ENCODE measurements around the gene NRIP1. TPM values are rescaled to one million over a fixed set of nuclear protein-coding genes. Genes with fewer than 3 reads are reported as not detected.
"Not testable (repeated sequence)": the region's sequence is repeated elsewhere in the genome, so short reads cannot be mapped to it uniquely, and the experiment has no call there.

NRIP1 gene
- total RNA-seq, 1 experiment from 2014 or later = 45.4 TPM

DNA sequence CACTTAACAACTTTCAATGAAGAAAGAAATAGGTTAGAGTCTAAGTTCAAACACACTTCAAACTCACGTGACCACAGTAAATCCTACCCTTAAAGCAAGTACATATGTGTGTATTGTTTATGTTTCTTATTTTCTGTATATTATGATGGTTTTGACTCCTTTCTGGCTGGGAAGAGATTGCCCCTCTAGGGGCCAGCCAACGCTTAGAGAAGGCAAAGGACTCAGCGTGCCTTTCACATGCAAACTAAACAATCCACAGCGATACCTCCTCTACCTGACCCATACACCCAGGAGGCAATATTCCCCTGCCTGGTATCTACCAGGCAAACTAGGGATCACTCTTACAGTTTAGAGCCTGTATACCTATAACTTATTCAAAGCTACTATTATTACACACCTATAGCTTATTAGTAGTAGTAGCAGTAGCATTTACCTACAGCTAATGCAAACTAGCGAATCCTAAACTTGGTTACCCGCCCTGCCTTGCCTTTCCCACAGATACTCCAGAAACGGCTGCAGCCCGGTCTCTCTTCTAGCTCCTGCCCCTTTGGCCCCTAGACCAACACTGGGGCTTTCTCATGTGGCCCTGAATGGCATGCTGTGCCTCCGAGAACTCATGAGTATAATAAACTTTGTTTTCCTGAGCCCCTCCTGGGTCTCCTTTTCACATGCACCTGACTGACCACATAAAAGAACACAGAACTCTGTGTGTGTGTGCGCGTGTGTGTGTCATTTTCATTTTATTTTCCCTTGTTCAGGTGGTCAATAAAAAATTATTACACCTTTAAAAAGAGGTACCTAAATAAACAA is 14.0 kb downstream of the NRIP1 start:
- DNase-seq (ENCODE audit: low read depth) = peak; percentile 54
- in situ Hi-C loops (cut with HindIII; ENCODE audit: low pct_unique_long_range_greater_than_20kb, low sequenced_read_pairs) = no loop called here

DNA sequence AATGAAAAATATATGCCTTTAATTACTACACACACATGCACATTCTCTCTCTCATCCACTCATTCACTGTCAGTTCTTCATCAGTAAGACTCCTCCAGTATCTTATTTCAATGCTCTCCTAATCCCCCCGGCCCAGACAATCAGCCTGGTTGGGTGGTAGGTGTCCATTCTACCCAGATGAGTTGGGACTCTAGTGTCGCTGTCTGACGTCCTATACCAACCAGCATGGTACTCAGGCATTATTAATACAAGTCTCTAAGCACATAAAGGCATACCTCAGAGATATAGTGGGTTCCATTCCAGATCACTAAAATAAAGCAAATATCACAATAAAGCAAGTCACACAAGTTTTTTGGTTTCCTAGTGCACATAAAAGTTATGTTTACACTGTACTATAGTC is 19.8 kb downstream of the NRIP1 start:
- DNase-seq (ENCODE audit: low read depth) = no peak
- in situ Hi-C loops (cut with HindIII; ENCODE audit: low pct_unique_long_range_greater_than_20kb, low sequenced_read_pairs) = no loop called here

DNA sequence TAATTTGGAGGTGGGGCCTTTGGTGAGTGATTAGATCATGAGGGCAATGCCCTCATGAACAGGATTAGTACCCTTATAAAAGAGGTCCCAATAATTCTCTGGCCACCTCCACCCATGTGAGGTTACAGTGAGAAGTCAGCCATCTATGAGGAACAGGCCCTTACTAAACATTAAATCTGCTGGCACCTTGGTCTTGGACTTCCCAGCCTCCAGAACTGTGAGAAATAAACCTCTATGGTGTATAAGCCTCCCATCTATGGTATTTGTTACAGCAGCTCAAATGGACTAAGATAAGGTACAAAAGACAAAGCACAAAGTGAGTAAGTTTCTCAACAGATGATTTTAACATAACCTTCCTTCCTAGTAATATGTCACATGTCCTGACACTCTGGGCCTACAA is 22.3 kb downstream of the NRIP1 start:
- in situ Hi-C loops (cut with HindIII; ENCODE audit: low pct_unique_long_range_greater_than_20kb, low sequenced_read_pairs) = no loop called here
- no peak for DNase-seq (ENCODE audit: low read depth)

DNA sequence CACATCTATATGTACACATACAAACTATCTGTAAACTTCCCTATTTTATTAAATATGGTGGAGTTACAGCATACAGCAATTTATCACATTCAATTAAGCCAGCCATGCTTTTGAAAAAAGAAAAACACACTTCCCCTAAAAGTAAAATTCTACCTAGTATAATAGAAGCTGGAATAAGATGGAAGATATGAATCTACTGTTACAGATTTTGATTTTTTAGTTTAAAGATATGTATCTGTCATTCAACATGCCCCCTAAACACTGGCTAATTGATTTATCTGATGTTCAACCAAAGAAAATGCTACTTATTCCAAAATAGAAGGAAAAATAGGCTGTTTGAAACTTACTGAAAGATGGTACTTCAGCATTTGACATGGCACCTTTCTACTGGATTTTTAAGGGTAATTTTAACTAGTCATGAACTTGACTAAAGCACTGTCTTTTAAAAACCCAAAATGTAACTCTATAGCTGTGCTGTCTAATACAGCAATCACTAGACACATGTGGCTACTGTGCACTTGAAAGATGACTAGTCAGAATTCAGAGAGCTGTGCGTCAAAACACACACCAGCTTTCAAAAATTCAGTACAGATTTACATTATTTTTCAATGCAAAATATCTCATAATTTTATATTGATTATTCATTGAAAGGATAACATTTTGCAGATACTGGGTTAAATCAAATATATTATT is 25.0 kb downstream of the NRIP1 start:
- in situ Hi-C loops (cut with HindIII; ENCODE audit: low pct_unique_long_range_greater_than_20kb, low sequenced_read_pairs) = no loop called here
- no peak for DNase-seq (ENCODE audit: low read depth)

DNA sequence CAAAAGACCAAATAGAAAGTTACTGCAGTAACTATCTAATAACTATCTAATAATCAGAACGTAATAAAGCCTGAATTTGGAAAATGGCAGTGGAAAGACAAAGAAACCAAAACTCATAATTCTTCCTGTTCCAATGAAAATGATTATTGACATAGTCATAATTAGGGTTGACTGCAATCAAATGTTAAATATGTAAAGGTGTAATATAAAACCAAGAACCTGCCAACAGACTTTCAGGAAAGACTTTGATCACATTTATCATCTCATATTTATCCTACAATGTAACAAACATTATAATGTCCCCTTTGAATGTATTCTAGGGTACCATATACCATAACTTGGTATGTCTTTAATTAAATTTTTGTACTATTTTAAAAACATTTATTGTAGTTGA is 26.9 kb downstream of the NRIP1 start:
- in situ Hi-C loops (cut with HindIII; ENCODE audit: low pct_unique_long_range_greater_than_20kb, low sequenced_read_pairs) = no loop called here
- DNase-seq (ENCODE audit: low read depth) = no peak

DNA sequence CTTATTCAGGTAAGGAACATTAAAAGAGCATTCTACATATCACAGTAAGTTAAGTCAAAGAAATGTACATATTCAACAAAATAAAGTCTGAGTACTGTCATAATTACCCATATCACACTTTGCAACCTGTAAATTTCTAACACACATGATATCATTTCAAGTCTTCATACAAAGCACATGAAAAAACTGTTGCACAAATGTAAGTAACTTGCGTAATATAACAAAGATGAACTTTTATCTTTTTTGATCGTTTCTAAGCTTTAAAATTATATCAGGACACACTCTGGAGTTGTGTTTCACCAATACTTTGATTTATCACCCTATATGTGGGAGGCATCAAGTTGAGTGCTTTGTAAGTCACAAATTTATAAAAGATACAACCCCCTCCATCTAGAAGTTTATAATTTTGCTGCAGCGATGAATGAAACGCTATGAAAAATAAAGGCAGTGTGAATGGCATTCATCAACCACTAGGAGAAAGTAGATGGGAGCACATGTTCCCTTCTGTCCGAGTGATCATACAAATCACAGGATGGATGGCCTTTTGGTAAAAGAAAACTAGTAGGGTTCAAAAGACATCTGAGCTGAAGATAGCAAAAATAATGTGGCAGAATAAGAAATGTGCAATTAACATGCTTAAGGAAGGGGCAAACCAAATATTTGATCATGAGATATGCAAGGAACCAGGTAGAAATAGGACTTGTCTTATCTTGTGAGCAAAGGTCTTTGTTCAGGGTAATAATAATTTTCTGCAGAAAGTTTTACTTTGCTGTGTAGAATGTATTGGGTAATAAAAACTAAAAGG is 27.5 kb downstream of the NRIP1 start:
- in situ Hi-C loops (cut with HindIII; ENCODE audit: low pct_unique_long_range_greater_than_20kb, low sequenced_read_pairs) = no loop called here
- DNase-seq (ENCODE audit: low read depth) = no peak

DNA sequence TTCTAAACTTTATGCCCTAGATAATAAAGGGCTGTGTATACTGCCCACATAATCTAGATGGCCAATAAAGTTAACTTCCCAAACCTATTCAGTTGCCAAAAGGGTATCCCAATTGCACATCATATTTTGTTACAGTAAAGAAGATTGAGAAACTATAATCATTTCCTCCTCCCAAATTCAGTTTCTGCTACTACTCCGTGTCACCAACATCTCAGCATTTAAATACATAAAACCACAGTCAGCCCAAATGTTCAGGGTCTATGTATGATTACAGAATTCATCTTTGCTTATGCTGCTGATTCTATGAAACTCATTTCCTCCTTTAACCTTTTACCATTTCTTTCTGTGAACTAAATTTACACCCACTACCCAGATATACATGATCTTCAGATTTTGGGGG is 28.6 kb downstream of the NRIP1 start:
- in situ Hi-C loops (cut with HindIII; ENCODE audit: low pct_unique_long_range_greater_than_20kb, low sequenced_read_pairs) = no loop called here
- DNase-seq (ENCODE audit: low read depth) = no peak

DNA sequence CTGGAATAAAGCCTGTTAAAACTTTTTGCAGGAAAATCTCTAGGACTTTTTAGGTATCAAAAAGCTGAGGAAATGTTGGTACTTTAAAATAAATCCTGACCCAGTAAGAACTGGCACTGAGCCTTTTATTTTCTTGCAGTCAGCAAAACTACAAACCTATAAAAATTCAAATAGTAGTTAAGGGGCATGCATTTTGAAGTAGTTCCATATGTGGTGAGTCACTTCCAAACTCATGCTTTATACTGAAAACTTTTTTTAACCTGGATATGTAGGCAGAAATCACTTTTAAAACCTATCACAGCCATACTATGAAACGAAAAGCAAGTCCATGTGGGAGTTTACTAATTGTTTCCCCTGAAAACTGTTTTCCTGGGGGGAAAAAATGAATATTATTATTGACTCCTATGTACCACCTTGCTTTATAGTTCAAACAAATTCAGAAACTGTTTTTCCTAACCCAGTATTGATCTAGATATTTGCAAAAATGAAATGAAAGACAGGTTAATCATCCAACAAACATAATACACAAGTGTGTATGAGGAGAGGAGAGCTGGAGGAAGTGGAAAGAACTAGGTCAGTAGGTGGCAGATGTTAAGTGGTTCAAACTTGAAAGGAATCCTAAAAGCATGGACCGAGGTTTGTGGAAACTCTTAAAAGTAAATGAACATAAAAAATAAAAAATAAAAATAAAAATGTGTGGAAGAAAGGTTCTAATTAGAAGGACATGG is 30.5 kb downstream of the NRIP1 start:
- in situ Hi-C loops (cut with HindIII; ENCODE audit: low pct_unique_long_range_greater_than_20kb, low sequenced_read_pairs) = no loop called here
- no peak for DNase-seq (ENCODE audit: low read depth)

DNA sequence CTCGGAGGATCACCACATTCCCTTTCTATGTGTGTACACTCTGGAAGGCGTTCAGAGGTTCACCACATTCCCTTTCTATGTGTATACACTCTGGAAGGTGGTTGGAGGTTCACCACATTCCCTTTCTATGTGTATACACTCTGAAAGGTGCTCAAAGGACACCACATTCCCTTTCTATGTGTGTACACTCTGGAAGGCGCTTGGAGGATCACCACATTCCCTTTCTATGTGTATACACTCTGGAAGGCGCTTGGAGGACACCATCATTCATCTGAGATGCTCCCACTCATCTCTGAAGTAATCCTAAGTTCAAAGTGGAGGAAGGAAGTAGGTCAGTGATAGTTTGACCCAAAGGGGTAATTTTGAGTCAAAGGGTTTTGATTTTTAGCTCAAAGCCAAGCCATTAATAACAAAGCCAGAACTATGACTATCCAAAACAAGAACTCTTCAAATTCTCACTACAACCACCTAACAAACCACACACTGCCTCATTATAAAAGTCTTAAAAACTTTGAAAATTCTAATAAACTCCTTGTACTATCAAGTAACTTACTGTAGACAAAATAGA is 32.9 kb downstream of the NRIP1 start:
- DNase-seq (ENCODE audit: low read depth) = no peak
- in situ Hi-C loops (cut with HindIII; ENCODE audit: low pct_unique_long_range_greater_than_20kb, low sequenced_read_pairs) = no loop called here

DNA sequence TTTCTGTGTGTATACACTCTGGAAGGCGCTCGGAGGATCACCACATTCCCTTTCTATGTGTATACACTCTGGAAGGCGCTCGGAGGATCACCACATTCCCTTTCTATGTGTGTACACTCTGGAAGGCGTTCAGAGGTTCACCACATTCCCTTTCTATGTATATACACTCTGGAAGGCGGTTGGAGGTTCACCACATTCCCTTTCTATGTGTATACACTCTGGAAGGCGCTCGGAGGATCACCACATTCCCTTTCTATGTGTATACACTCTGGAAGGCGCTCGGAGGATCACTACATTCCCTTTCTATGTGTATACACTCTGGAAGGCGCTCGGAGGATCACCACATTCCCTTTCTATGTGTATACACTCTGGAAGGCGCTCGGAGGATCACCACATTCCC is 33.4 kb downstream of the NRIP1 start:
- in situ Hi-C loops (cut with HindIII; ENCODE audit: low pct_unique_long_range_greater_than_20kb, low sequenced_read_pairs); DNase-seq (ENCODE audit: low read depth): not testable (repeated sequence)

DNA sequence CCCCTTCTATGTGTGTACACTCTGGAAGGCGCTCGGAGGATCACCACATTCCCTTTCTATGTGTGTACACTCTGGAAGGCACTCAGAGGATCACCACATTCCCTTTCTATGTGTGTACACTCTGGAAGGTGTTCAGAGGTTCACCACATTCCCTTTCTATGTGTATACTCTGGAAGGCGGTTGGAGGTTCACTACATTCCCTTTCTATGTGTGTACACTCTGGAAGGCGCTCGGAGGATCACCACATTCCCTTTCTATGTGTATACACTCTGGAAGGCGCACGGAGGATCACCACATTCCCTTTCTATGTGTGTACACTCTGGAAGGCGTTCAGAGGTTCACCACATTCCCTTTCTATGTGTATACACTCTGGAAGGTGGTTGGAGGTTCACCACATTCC is 33.9 kb downstream of the NRIP1 start:
- in situ Hi-C loops (cut with HindIII; ENCODE audit: low pct_unique_long_range_greater_than_20kb, low sequenced_read_pairs); DNase-seq (ENCODE audit: low read depth): not testable (repeated sequence)

DNA sequence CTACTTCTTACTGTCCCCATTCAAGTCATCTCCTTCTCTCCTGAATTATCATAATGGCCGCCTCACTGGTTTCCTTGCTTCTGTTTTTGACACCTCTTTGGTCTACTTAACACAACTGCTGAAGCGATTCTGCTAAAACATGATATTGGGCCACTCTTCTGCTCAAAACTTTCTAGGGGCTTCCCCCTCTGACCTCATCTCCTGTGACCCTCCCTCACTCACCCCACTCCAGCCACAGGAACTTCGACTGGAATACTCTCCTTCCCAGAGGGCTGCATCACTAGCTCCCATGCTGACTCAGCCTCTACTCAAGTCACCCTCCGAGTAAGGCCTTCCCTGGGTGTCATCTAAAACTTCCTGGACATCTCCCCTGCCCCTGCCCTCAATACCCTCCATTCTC is 35.7 kb downstream of the NRIP1 start:
- in situ Hi-C loops (cut with HindIII; ENCODE audit: low pct_unique_long_range_greater_than_20kb, low sequenced_read_pairs) = no loop called here
- DNase-seq (ENCODE audit: low read depth) = peak; percentile 34

DNA sequence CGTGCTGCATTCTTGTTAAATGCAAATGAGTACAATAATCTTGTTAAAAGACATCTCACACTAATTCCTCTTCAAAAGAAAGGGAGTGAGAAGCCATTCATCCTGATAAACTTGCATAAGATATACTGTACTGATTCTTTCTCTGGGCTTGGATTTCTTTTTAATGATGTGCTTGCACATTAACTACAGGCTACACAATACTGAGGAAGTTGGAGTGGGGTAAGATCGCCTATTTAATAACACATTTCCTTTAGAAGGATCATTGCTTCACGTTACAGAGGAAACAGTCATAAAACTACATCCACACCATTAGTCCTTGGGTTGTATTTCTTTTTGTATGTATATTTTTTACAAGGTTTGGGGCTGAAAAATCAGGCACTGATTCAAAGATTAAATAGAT is 36.6 kb downstream of the NRIP1 start:
- in situ Hi-C loops (cut with HindIII; ENCODE audit: low pct_unique_long_range_greater_than_20kb, low sequenced_read_pairs) = no loop called here
- no peak for DNase-seq (ENCODE audit: low read depth)

DNA sequence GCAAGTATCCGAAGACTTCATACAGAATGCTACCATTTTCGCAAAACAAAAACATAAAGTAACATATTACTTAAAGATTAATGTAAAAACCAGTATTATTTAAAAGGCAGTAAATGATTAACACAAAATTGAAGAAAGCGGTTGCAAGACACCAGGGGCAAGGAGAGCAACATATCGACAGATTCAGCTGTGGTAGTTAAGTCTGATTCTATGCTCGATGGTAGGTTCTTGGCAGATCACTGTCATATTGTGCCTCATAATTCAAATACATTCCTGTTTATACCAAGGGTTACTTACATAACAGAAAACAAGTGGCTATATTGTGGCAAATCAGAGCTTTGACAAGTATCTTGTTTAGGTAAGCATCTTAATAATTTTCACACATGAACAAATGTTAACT is 37.7 kb downstream of the NRIP1 start:
- DNase-seq (ENCODE audit: low read depth) = no peak
- in situ Hi-C loops (cut with HindIII; ENCODE audit: low pct_unique_long_range_greater_than_20kb, low sequenced_read_pairs) = no loop called here

DNA sequence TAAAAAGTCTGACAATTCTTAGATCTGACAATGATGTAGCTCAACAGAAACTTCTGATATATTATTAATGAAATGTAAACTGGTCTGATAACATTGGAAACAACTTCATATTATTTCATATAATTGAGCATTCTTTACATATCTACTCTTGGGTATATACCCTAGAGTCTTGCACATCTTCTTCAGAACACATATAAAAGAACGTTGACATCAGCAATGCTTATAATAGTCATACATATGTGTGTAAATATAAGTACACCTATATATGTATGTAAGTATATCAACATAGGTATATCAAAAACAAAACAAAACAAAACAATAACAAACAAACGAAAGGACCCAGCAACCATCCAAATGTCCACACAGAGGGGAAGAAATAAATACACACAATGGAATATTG is 38.4 kb downstream of the NRIP1 start:
- in situ Hi-C loops (cut with HindIII; ENCODE audit: low pct_unique_long_range_greater_than_20kb, low sequenced_read_pairs) = no loop called here
- DNase-seq (ENCODE audit: low read depth) = no peak

DNA sequence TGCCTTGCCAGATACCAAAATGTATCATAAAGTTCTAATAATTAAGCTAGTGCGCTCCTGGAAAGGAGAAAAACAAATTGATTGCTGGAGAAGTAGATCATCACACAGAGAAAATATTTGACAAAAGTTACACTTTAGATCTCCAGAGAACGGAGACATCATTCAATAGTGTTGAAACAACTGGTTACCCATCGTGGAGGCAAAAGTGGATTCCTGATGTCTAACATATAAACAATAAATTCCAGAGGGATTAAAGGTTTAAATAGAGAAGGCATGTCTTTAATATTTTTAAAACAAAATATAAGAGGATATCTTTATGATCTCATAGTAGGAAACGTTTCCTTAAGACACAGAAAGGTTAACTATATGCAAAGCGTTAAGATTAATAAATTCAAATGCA is 41.0 kb downstream of the NRIP1 start:
- DNase-seq (ENCODE audit: low read depth) = no peak
- in situ Hi-C loops (cut with HindIII; ENCODE audit: low pct_unique_long_range_greater_than_20kb, low sequenced_read_pairs) = no loop called here

DNA sequence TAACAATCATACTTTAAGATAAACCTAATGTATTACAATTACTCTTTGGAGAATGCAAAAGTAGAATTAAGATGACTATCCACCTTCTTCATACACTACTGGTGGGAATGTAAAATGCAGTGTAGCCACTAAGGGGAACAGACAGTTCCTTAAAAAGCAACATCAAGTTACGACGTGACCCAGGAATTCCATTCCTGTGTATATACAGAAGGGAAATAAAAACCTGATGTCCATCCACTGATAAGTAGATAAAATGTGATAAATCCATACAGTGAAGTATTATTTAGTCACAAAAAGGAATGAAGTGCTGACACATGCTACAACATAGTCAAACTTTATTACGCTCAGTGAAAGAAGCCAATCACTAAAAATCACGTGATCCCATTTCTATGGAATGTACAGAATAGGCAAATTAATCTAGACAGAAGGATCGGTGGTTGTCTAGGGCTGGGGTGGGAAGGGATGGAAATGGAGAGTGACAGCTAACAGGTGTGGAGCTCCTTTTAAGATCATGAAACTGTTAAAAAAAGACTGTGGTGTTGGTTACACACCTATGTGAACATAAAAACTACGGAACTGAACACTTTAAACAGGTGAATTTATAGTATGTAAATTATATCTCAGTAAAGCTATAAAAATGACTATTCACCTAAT is 42.1 kb downstream of the NRIP1 start:
- in situ Hi-C loops (cut with HindIII; ENCODE audit: low pct_unique_long_range_greater_than_20kb, low sequenced_read_pairs) = no loop called here

DNA sequence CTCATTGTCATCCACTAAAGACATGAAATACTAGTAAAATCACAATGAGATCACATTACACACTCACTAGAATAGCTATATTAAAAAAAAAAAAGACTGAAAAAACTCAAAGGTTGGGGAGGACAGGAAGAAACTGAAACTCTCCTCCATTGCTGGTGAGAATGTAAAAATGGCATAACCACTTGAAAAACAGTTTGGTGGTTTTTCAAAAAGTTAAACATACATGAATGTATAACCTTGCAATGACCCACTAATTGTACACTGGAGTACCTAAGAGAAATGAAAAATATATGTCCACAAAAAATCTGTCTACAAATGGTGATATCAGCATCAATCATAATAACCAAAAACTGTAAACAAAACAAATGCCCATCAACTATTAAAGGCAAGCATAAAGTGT is 44.0 kb downstream of the NRIP1 start:
- in situ Hi-C loops (cut with HindIII; ENCODE audit: low pct_unique_long_range_greater_than_20kb, low sequenced_read_pairs) = no loop called here
- no peak for DNase-seq (ENCODE audit: low read depth)

More for the DNA sequence above, 42.1 kb downstream of the NRIP1 start:
- DNase-seq (ENCODE audit: low read depth) = no peak

All from Caki2 (cell line).